NT2/D1 (cell line): ENCODE data around the gene CFAP74.

Experiments
- SUZ12 ChIP-seq: IDR thresholded peaks from 2 replicates; pipeline ENCODE4 v1.6.1; 2011; ENCODE audit not compliant: insufficient read length, insufficient read depth; ENCODE audit errors: extremely low read depth
- YY1 ChIP-seq: IDR thresholded peaks from 2 replicates; pipeline ENCODE4 v1.6.1; 2011; ENCODE audit not compliant: insufficient read length, insufficient read depth

GRCh38 chr1:2053217-2053616, 49.6 kb upstream of the CFAP74 start:
- TF ChIP-seq SUZ12 (no peak), YY1 (no peak)
